HG03103 (cell line): Measurements from ENCODE around the gene CYSTM1.
"Not testable (repeated sequence)": the region's sequence is repeated elsewhere in the genome, so short reads cannot be mapped to it uniquely, and the experiment has no call there.

Experiments
- ATAC-seq: cut with Tn5 transposase; IDR thresholded peaks from one replicate; pipeline ENCODE4 v1.9.1; 2021; ENCODE audit warnings: low read depth; ENCODE audit not compliant: unreplicated experiment

The CYSTM1 gene

GRCh38 chr5:140148508-140148907 lies 26.5 kb upstream of the CYSTM1 start:
- ATAC-seq = no peak

GRCh38 chr5:140150201-140150600 lies 24.8 kb upstream of the CYSTM1 start:
- ATAC-seq = no peak

DNA sequence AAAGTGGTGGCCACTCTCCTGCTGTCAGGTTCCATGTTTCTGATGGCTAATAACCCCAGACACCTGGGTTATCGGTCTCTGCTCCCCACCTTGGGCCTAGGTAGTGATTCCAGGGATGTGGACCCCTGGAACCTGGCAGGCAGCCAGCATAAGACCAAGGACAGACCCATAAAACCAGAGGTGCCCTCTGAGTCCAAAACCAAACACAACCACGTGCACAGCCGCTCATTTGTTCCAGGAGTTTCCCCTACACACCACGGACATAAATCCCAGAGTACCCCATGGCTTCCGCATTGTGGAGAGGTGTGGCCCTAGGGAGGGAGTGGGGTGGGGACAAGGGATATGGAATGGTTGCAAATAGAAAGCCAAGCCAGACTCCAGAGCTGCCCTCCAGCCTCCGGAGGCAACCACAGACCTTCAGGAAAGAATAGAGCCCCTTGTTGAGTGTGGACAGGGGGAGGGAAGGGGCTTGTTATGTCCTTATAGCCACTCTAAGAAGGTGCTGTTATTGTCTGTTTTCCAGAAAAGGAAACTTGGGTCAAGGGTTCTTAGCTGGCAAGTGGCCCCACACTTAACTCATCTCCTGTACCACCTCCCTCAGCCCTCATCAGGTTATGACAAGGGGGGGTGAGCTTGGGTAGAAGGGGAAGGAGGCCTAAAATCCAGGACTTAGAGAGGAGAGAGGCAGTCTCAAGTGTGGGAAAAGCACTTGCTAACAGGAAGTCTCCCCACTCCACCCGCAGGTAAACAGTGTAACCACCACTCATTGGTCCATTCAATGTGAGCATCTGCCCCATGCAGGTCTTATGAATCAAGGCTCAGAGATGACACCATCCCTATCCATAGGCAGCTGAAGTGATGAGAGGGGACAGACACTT lies 23.6 kb upstream of the CYSTM1 start:
- no peak for ATAC-seq

- no peak for ATAC-seq
Measured at GRCh38 chr5:140152022-140152999, 22.7 kb upstream of the CYSTM1 start.

DNA sequence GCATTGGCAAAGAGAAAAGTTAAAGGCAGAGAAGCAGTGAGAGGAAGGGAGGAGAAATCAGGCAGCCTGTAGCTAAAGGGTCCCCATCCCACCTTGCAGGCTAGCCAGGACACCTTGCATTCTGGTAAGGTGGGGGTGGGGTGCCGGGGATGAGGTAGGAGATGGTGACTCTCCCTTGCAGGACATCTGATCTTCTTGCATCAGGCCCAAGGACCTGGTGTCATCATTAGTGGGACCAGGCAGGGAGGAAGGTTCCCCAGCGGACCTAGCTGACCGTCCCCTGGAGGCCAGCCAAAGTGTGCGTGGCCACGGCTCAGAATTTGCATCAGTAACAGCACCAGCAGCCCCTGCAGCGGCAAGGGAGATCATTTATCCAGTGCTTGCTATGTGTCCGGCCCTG lies 21.7 kb upstream of the CYSTM1 start:
- ATAC-seq = no peak

DNA sequence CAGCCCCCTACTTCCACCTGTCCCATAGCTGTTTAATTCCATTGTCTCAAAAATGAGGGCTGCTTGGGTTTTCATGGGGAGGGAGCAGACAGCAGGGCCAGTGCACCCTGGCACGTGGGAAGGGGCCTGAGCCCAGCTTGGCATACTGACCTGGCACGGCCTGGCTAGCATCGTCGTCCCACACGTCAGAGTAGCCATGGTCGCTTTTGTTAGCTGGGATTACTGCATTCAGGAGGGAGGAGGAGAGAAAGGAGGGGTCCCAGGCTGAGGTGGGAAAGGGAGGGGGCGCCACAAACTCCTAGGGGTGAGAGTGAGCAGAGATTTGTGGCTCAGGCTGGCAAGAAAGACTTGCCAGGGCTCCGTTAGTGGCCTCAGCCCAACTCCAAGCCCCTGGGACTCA lies 21.1 kb upstream of the CYSTM1 start:
- ATAC-seq = no peak

DNA sequence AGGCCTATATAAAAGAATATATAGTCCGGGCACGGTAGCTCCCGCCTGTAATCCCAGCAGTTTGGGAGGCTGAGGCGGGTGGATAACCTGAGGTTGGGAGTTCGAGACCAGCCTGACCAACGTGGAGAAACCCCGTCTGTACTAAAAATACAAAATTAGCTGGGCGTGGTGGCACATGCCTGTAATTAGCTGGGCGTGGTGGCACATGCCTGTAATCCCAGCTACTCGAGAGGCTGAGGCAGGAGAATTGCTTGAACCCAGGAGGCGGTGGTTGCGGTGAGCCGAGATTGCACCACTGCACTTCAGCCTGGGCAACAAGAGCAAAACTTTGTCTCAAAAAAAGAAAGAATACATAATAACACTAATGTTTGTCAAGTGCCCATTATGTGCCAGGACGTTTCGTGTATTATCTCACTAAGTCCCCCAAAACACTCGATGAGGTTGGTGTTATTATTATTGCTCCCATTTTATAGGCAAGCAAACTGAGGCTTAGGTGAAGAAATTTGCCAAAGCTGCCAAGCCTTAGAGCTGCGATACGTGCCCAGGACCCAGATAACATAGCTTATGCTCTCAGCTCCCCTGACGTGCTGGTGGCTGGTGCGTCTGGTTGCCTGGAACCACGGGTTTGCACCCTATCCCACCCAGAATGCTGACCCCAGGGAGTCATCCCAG lies 20.1 kb upstream of the CYSTM1 start:
- not testable (repeated sequence) for ATAC-seq

DNA sequence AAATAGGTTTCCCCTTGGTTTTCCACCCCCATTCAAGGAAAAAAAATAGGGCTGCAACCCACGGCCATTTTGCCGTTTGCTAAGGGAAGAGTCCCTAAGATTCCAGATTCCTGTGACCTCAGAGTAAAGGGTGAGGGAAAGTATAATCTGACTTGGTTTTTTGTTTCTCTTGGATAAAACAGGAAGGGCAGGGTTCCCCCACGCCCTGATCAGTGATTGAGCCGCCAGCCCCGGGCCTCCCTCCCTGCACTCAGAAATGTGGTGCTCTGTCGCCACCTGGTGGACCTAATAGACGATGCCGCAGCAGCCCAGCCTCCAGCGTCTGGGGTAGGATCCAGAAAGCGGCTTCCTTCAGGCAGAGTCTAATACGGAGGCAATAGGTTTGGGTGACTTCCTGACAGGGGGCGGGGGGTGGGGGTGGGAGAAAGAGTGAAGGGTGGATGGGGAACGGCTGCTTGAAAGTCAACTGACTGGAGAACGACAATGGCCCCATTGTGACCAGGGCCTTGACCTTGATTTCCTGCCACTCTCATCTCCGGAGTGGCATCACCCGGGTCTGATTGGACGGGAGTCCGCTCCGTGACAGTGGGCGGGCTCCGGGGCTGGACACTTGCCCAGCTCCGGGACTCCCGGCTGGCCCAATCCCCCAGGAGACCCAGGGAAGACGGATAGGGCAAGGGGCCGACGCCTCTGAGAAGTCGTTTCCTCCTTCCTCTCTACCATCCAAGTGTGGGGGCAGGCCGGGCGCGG lies 17.8 kb upstream of the CYSTM1 start:
- peak; percentile 88 for ATAC-seq

DNA sequence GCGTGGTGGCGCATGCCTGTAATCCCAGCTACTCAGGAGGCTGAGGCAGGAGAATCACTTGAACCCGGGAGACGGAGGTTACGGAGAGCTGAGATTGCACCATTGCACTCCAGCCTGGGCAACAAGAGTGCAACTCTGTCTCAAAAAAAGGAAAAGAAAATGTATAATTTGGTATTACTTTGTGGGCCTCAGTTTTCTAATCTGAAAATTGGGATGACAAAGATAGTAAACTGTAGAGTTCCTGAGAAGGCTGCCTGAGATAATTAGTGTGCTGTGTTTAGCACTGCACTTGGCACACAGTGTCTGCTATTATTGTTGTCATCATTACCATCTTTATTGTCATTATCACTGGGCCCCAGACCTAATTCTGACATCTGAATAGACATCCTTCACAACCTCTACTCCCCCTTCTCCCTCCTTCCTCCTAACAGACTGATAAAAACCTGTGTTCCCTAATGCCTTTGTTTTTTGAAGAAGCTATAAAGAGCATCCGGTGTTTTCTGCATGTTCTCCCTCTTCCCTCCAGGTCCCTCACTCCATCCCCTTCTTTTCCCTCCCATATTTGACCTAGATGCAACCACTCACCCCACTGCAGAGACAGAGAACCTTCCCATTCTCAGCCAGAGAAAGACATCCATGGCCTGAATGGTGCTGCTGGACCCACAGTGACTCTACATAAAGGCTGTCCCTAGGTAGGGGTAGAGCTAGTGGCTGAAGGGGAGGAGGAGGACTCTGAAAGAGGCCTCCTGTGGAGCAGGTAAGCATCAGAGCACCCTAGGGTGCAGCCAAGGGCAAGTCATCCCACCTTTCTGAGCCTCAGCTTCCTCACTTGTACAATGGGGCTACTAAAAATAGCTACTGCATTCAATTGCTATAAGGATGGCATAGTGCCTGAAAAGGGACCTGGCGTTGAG lies 15.7 kb upstream of the CYSTM1 start:
- ATAC-seq = no peak

- ATAC-seq = no peak
Measured at GRCh38 chr5:140162275-140162674, 12.7 kb upstream of the CYSTM1 start.

GRCh38 chr5:140162781-140163180 lies 12.2 kb upstream of the CYSTM1 start:
- ATAC-seq = no peak

GRCh38 chr5:140165101-140165922 lies 9.7 kb upstream of the CYSTM1 start:
- ATAC-seq = no peak

- no peak for ATAC-seq
Measured at GRCh38 chr5:140165923-140166270, 9.1 kb upstream of the CYSTM1 start.

DNA sequence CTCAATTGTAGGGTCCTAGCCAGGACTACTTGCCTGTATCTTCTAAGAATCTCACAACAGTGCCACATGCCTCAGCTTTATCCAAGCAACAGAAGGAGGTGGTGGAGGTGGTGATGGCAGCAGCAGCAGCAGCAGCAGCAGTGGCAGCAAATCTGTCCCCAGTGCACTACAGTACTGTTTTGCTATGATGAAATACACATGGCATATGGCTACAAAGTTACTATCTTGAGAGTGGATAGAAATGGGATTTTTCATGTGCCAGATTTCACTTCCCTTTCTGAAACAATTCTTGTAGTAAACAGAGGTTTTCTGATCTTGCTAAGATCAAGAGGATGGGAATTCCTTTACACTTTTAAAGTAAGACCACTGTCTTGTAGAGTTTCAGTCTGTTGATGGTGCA lies 8.1 kb upstream of the CYSTM1 start:
- ATAC-seq = no peak

DNA sequence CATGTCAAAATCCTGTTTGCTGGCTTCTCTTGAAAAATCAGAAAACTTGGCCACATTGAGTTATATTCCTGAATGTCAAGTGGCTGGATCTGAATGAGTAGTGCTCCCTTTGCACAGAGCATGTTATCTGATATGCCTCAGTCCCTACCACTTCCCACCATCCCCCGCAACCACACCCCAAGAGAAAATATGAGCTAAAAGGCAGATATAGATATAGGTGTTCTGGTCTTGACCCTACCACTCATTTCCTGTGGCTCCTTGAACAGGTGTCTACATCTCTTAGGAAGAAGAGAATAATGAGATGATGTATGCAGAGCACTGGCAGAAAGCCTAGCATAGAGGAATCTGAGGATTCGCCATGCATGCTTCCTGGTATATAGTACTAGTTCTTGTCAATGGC lies 6.6 kb upstream of the CYSTM1 start:
- ATAC-seq = no peak

DNA sequence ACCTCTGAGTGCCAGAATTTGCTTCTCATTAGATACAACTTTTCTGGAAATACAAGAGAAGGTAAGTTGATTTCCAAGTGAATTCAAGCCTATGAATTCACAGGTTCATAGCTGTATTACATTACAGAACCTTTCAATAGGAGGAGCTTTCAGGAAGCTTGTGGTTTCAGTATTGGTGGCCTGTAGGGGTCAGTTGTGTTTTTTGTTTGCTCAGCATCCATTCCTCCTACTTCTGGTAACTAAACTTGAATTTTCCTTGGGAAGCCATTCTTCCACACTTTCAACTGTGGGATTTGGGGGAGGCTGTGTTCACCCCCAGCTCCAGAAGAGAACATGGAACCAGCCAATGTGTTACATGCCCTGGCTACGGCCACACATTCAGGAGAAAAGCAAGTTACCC lies 5.6 kb upstream of the CYSTM1 start:
- no peak for ATAC-seq

DNA sequence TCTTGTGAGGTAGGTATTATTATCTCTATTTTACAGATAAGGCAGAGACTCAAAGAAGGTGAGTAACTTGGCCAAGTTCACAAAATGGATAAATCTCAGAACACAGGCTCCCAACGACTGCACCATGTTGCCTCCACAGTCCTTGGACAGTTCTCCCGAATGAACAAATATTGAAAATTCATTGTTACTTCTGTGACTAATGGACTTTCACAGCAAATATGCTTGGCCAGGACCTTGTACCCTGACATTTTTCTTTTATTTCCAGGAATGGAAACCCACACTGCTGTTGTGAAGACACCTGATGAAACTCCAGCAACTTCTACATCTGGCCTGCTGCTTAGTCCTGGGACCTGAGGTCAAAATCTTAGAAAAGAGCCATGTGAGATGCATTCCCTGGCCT lies 2.5 kb upstream of the CYSTM1 start:
- ATAC-seq = no peak

GRCh38 chr5:140174014-140174413 lies 974 bp upstream of the CYSTM1 start:
- ATAC-seq = no peak
